GM12872 (cell line): ENCODE data around the gene RNASET2.

Source experiments
- CTCF ChIP-seq: IDR thresholded peaks from 3 replicates; pipeline ENCODE4 v1.5.1; 2011; ENCODE audit warnings: low read depth, mild to moderate bottlenecking, low read length, moderate library complexity; ENCODE audit not compliant: insufficient read depth

Gene RNASET2

DNA sequence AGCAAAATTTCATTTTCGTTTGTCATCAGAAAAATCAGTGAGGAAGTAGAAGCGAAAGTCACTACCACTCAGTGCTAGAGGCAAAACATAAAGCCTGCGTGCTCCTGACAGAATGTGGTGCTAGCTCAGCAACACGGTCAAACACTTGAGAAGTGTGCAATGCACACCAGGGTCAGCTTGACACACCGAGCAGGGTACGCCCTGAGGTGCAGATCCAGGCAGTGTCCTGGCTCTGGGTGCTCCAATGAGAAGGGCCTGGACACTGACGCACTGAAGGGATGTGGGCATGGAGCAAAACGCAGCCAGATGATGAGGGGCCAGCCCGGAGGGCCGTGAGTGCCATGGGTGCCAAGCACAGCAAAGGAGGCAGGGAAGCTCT, 5.9 kb downstream of the RNASET2 start:
- TF ChIP-seq CTCF = no peak

DNA sequence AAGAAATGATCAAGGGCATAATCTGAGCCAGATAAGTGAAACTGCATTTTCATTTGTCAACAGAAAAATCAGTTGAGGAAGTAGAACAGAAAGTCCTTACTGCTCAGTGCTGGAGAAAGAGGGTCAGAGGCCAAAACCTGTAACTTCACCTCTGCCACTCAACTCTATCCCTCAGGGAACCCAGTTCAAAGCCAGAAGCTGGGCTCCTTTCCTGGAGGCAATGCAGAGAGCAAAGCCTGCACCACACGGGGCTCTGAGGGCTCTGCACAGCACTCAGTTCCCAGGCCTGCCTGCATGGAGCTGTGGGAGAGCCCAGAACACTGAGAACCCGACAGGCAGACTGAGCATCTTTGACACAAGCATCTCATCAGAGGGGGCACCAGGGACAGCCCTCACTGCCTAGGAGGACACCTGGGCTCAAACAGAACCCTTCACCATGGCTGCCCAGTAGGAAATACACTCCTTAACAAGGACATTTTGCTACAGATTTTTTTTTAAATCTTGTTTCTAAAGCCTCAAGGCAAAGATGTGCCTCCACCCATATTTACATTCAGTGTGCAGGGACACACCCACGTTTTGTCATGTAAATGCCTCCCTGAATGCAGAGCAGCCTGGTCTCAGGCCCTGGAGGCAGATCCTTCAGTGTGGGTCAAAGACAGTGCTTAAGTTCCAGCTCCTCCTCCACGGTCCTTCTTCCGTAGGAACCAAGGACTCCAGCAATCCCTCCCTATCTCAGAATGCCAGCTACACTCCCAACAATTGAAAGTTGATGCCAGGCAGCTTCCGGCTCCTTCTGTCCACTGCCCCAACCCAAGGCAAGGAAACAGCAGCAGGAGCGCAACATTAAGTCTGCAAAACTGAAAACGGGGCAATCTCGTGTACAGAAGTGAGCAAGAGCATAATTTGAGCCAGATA, 6.6 kb downstream of the RNASET2 start:
- TF ChIP-seq CTCF = no peak

GRCh38 chr6:166947251-166947650, 9.1 kb downstream of the RNASET2 start:
- no peak for TF ChIP-seq CTCF

DNA sequence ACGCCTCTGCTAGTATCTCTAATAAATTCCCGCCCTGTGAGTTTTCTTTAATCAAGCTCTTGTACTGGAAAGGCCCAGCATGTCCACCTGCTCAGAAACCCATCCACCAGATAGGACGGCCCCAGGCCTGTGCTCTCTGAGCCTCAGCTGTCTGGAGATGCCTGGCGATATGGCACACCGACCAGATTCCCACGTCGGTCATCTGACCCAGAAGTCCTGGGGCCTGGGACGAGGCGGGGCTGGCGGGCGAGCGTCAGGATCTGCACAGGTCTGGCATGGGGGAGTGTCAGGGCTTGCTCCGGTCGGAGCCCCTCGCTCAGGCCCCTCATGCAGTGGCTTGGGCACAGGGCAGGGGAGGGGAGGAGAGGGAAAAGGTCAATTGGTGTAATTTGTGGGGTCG, 10.2 kb downstream of the RNASET2 start:
- no peak for TF ChIP-seq CTCF

DNA sequence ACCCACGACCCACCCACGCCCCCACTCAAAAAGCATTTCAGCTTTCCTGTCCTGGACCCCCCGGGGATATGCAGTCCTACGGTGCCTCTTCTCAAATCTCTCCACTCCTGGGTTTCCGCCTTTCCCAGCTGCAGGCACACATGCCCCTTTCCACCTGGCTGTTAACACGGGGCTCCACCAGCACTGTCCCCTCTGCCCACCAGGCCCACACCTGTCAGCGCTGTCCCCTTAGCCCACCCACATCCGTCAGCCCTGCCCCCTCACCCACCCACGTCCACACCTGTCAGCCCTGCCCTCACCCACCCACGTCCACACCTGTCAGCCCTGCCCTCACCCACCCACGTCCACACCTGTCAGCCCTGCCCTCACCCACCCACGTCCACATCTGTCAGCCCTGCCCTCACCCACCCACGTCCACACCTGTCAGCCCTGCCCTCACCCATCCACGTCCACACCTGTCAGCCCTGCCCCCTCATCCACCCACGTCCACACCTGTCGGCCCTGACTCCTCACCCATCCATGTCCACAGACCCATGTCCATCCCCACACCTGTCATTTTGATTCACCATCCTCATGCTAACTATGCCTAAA, 11.6 kb downstream of the RNASET2 start:
- no peak for TF ChIP-seq CTCF

DNA sequence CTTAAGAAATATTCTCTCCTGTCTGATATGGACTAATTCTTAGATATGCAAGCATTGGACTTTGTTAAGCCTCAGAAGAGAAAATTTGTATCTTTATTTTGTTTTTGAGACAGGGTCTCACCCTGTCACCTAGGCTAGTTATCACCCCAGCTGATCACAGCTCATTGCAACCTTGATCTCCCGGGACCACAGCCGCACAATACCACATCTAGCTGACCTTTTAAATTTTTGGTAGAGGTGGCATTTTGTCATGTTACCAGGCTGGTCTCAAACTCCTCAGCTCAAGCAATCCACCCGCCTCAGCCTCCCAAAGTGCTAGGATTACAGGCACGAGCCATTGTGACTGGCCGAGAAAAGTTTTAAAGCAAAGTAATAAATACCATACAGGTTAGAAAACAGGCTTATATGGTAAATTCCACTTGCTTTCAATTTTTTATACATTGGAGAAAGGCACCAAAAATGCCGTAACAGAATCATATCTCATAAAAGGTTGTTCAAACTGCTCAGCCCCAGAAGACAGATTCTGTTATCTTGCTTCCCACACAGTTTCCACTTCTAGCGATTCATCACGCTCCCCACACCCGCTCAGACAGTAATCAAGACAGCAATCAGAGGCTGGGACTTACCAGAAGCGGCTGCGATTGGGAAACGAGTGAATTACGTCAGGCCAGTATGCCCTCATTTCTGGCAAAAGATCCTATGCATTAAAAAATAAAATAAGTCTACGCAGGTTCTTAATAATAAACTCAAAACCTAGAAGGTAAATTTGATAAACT, 13.8 kb downstream of the RNASET2 start:
- no peak for TF ChIP-seq CTCF

GRCh38 chr6:166940643-166941068, 15.7 kb downstream of the RNASET2 start:
- TF ChIP-seq CTCF = no peak
